Ascending aorta (tissue), 2 donors: Measurements from ENCODE around the gene TRIM15. TPM values are rescaled to one million over a fixed set of nuclear protein-coding genes. Genes with fewer than 3 reads are reported as not detected.
"Not testable (repeated sequence)": the region's sequence is repeated elsewhere in the genome, so short reads cannot be mapped to it uniquely, and the experiment has no call there.

Experiments
- DNase-seq, 2 donors: peaks; one replicate each; pipeline ENCODE4 v3.0.0-alpha.2; 2019; ENCODE audit warnings: low spot score in 2 of 2
- H3K27ac ChIP-seq, 2 donors: fragments of 200-600 bp; sonication (generic); one replicate each; pipeline ENCODE4 v1.5.1; 2016 to 2017; ENCODE audit warnings: mild to moderate bottlenecking in 1 of 2
- H3K27me3 ChIP-seq: fragments of 200-600 bp; sonication (generic); one replicate; pipeline ENCODE4 v1.5.1; 2017
- H3K36me3 ChIP-seq, 2 donors: fragments of 200-600 bp; sonication (generic); one replicate each; pipeline ENCODE4 v1.5.1; 2016
- H3K4me1 ChIP-seq, 2 donors: fragments of 200-600 bp; sonication (generic); one replicate each; pipeline ENCODE4 v1.5.1; 2016 to 2017; ENCODE audit warnings: mild to moderate bottlenecking in 1 of 2
- H3K4me3 ChIP-seq, 2 donors: fragments of 200-600 bp; sonication (generic); one replicate each; pipeline ENCODE4 v1.5.1; 2016 to 2017; ENCODE audit warnings: mild to moderate bottlenecking in 1 of 2
- H3K9me3 ChIP-seq, 2 donors: fragments of 200-600 bp; sonication (generic); one replicate each; pipeline ENCODE4 v1.5.1; 2016
- intact Hi-C: fragments of 100-400 bp; cut with DNase I; formaldehyde crosslinking; loops from one replicate; pipeline ENCODE4 v1.15.1; 2023
- total RNA-seq: library from RNA; depleted of rRNA; stranded (reverse); fragments of >200 nt; gene quantifications from one replicate; pipeline ENCODE4 v1.1.0, GENCODE V29; 2016
- TF ChIP-seq, protein P1 (sequence below), 3 experiments: fragments of 200-600 bp in 2 of 3; fragments of 450-650 bp in 1 of 3; sonication (generic) in 2 of 3; IDR thresholded peaks; one replicate each; pipeline ENCODE4 v1.5.1; 2016 to 2019; ENCODE audit warnings: antibody characterized with exemption in 3 of 3, mild to moderate bottlenecking in 1 of 3, moderate library complexity in 1 of 3

TRIM15 gene
- total RNA-seq = not detected

DNA sequence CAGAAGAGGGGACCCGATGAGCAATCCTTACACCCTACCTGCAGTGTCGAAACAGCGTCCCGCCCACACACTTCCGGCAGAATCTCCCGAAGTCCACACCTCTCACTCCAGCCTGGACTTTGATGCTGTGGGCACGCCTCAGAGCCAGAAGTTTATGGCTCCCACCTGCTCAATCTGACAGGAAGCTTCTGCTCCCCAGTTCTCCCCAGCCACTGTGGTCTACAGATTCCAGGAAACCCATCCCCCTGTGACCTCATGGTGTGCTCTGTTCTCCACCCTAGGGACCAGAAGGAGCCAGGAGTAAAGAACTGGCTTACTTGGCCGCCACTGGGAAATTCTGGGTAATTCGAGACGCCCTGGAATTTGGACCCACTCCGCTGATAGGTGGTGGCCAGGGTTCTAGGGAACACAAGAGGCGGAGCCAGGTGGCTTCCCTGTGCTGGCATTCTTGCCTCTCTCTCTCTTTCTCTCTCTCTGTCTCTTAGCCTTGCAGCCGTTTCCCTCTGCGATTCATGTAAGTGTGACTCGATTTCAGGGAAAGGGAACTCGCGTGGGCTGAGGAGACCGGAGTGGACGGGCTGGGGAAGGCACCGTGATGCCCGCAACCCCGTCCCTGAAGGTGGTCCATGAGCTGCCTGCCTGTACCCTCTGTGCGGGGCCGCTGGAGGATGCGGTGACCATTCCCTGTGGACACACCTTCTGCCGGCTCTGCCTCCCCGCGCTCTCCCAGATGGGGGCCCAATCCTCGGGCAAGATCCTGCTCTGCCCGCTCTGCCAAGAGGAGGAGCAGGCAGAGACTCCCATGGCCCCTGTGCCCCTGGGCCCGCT, at the start of gene TRIM15:
Gene TRIM15, plus strand, starts transcription at position 457 of the 828 bp plus-strand sequence. Its CDS starts 139 bp downstream, at position 596.
- Histone ChIP-seq H3K27me3 (no peaks in the 10 kb centered on the region), H3K27ac (no peak within 1 kb of the TSS), H3K9me3 (no peaks in the 10 kb centered on the region), H3K4me1 (no peaks in the 10 kb centered on the region), H3K4me3 (no peak within 1 kb of the TSS), H3K36me3 (no peaks in the 10 kb centered on the region)
- intact Hi-C loops = no loop called here
- TF ChIP-seq, protein P1, sequence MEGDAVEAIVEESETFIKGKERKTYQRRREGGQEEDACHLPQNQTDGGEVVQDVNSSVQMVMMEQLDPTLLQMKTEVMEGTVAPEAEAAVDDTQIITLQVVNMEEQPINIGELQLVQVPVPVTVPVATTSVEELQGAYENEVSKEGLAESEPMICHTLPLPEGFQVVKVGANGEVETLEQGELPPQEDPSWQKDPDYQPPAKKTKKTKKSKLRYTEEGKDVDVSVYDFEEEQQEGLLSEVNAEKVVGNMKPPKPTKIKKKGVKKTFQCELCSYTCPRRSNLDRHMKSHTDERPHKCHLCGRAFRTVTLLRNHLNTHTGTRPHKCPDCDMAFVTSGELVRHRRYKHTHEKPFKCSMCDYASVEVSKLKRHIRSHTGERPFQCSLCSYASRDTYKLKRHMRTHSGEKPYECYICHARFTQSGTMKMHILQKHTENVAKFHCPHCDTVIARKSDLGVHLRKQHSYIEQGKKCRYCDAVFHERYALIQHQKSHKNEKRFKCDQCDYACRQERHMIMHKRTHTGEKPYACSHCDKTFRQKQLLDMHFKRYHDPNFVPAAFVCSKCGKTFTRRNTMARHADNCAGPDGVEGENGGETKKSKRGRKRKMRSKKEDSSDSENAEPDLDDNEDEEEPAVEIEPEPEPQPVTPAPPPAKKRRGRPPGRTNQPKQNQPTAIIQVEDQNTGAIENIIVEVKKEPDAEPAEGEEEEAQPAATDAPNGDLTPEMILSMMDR (IDR thresholded peaks at IDR 0.05) = no peak
- no peak for DNase-seq

DNA sequence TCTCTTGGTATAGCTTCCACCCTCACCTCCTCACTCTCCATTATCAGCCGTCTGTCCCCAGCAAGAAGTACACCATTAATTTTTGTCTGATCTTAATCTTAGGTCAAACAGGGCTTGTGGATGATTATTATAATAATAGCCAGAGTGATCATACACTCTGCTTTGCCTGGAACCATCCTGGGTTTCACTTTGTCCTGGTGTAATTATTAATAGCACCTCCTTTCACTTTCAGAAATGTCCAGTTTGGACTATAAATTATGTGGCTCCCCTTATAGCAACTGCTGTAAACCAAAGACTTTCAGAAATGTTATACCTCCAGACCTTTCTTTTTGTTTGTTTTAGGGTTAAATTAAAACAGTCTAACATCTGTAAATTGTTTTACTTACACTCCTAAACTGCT, 49.5 kb upstream of the TRIM15 start:
- Histone ChIP-seq H3K27me3 (no peaks in the 10 kb centered on the region), H3K4me3 (no peak overlapping the region)
- TF ChIP-seq, protein P1 (IDR thresholded peaks at IDR 0.05) = no peak

DNA sequence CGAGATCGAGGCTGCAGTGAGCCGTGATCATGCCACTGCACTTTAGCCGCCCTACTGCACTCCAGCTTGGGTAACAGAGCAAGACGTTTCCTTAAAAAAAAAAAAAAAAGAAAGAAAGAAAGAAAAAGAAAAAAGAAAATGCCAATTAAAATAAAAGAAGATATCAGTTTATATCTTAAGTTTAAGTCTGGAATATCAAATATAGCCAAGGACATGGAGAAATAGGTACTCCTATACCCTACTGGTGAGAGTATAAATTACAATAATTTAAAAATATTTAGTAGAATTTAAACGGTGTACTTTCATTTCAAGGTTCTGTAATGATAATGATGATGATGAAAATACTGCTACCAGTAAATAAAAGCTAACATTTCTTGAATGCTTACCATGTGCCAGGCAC, 46.6 kb upstream of the TRIM15 start:
- Histone ChIP-seq H3K27me3 (no peaks in the 10 kb centered on the region), H3K4me1 (no peaks in the 10 kb centered on the region), H3K4me3 (no peak overlapping the region), H3K36me3 (no peaks in the 10 kb centered on the region), H3K9me3 (no peaks in the 10 kb centered on the region), H3K27ac (no peak overlapping the region)
- TF ChIP-seq, protein P1 (IDR thresholded peaks at IDR 0.05) = peak in 1 of 3 experiments; percentile 6
- DNase-seq = no peak
- intact Hi-C loops = no loop called here

More for the DNA sequence above, 49.5 kb upstream of the TRIM15 start:
- no peak overlapping the region for H3K27ac ChIP-seq
- intact Hi-C loops = no loop called here
- DNase-seq = no peak
- H3K9me3 ChIP-seq = no peaks in the 10 kb centered on the region
- no peaks in the 10 kb centered on the region for H3K4me1 ChIP-seq
- no peaks in the 10 kb centered on the region for H3K36me3 ChIP-seq

DNA sequence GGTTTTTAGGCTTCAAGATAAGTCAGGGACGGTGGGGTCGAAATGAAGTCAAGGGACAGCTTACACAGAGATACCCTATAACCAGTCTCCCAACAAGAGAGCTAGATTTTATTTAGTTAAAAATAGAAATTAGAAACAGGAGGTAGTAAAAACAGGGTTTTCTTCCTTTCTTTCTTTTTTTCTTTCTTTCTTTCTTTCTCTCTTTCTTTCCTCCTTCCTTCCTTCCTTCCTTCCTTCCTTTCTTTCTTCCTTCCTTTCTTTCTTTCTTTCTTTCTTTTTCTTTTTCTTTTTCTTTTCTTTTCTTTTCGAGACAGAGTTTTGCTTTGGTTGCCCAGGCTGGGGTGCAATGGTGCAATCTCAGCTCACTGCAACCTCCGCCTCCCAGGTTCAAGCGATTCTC, 44.7 kb upstream of the TRIM15 start:
- intact Hi-C loops, H3K27ac ChIP-seq, DNase-seq, H3K36me3 ChIP-seq, H3K4me3 ChIP-seq, H3K4me1 ChIP-seq, H3K9me3 ChIP-seq, H3K27me3 ChIP-seq: not testable (repeated sequence)

DNA sequence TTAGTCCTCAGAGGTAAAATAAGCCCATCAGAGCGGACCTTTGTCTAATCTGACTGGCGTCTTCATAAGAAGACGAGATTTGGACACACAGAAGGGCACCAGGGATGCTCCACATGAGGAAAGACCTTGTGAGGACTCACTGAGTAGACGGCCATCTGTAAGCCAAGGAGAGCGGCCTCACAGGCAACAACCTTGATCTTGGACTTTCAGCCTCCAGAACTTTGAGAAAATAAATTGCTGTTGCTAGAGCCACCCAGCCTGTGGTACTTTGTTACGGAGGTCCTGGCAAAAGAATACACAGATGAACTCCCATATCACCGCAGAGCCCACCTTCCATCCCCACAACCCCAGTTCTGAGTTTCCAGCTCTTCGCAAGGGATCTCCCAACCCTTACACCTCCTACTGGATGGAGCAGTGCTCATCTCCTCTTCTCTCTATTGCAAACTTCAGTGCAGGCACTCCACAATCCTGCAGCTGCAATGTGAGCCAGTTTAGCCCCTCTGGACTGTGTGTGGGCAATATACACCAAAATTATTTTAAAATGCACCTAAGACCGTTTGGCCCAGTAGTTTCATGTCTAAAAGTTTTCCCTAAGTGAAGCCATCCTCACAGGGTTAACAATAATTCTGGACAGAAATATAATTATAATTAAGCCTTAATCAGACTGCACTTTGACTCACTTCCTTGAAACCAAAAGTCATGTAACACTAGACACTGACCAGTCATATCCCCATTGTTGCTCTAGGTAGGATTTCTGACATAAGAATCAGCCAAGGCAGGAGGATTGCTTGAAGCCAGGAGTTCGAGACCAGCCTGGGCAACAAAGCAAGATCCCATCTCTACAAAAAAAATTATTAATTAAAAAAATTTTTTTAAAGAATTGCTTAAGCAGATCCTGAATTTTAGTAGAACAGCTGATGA, 41.6 kb upstream of the TRIM15 start:
- TF ChIP-seq, protein P1 (IDR thresholded peaks at IDR 0.05) = no peak
- no peak overlapping the region for H3K4me3 ChIP-seq
- peaks cover 4% of the 10 kb centered on the region for H3K27me3 ChIP-seq
- no peak overlapping the region for H3K27ac ChIP-seq
- intact Hi-C loops = no loop called here
- H3K36me3 ChIP-seq = no peaks in the 10 kb centered on the region
- DNase-seq = no peak
- no peaks in the 10 kb centered on the region for H3K9me3 ChIP-seq
- H3K4me1 ChIP-seq = no peaks in the 10 kb centered on the region

DNA sequence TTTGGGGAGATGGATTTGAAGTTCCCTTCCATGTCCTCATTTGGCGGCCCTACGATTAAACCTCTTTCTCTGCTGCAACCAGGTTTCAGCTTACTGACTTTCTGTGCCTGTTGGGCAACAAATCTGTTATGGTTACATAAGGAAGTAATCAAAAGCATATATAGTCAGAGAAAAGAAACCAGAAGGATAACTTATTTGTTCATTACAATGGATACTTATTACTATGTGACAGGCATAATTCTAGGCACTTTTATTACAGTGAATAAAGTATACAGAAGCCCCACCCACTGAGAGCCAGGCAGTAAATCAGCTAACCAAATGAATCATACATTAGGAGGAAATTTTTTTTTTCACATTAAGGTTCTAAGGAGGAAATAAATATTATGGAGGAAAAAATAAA, 40.8 kb upstream of the TRIM15 start:
- no peaks in the 10 kb centered on the region for H3K36me3 ChIP-seq
- H3K27me3 ChIP-seq = peaks cover 4% of the 10 kb centered on the region
- intact Hi-C loops = no loop called here

More for the DNA sequence above, 40.8 kb upstream of the TRIM15 start:
- DNase-seq = no peak
- Histone ChIP-seq H3K27ac (no peak overlapping the region), H3K9me3 (no peaks in the 10 kb centered on the region), H3K4me3 (no peak overlapping the region), H3K4me1 (peaks cover 0 to under 1% of the 10 kb centered on the region in 2 donors)
- TF ChIP-seq, protein P1 (IDR thresholded peaks at IDR 0.05) = no peak
